Mesenchymal stem cell (in vitro differentiated cells and primary cell): Measurements from ENCODE around the gene PAFAH1B2. TPM values are rescaled to one million over a fixed set of nuclear protein-coding genes. Genes with fewer than 3 reads are reported as not detected.

Source experiments
- DNase-seq: peaks from one replicate; pipeline ENCODE4 v3.0.0-alpha.2; 2013
- H2AFZ ChIP-seq: one replicate; pipeline ENCODE4 v1.6.1; 2013; ENCODE audit warnings: low read depth, mild to moderate bottlenecking, control low read depth, inconsistent platforms, low read length, moderate library complexity
- H2AK5ac ChIP-seq: 2 replicates; pipeline ENCODE4 v1.6.1; 2013; ENCODE audit warnings: low read length, moderate library complexity, mild to moderate bottlenecking, inconsistent platforms; ENCODE audit not compliant: severe bottlenecking
- H2BK120ac ChIP-seq: one replicate; pipeline ENCODE4 v1.6.1; 2013; ENCODE audit warnings: low read depth, mild to moderate bottlenecking, inconsistent platforms, low read length, moderate library complexity
- H2BK12ac ChIP-seq, 2 experiments: one replicate each; pipeline ENCODE4 v1.6.1; 2013; ENCODE audit warnings: inconsistent platforms in 2 of 2, low read length in 2 of 2, mild to moderate bottlenecking in 2 of 2, moderate library complexity in 2 of 2, control low read depth in 1 of 2
- H2BK15ac ChIP-seq: one replicate; pipeline ENCODE4 v1.6.1; 2013; ENCODE audit warnings: mild to moderate bottlenecking, low read depth, inconsistent platforms; ENCODE audit not compliant: poor library complexity, severe bottlenecking
- H2BK5ac ChIP-seq: 2 replicates; pipeline ENCODE4 v1.6.1; 2013; ENCODE audit warnings: low read depth, mild to moderate bottlenecking, low read length, control low read depth, inconsistent platforms; ENCODE audit not compliant: poor library complexity, severe bottlenecking
- H3K14ac ChIP-seq, 2 experiments: one replicate each; pipeline ENCODE4 v1.6.1; 2013; ENCODE audit warnings: inconsistent platforms in 2 of 2, low read length in 2 of 2, control low read depth in 1 of 2, mild to moderate bottlenecking in 1 of 2, moderate library complexity in 1 of 2
- H3K18ac ChIP-seq, 2 experiments: one replicate each; pipeline ENCODE4 v1.6.1; 2013; ENCODE audit warnings: inconsistent platforms in 2 of 2, low read length in 2 of 2, control low read depth in 1 of 2, low read depth in 1 of 2, mild to moderate bottlenecking in 1 of 2
- H3K23ac ChIP-seq, 2 experiments: one replicate each; pipeline ENCODE4 v1.6.1; 2013; ENCODE audit warnings: inconsistent platforms in 2 of 2, low read length in 2 of 2, mild to moderate bottlenecking in 2 of 2, moderate library complexity in 2 of 2, control low read depth in 1 of 2
- H3K27ac ChIP-seq: 2 replicates; pipeline ENCODE4 v1.5.1; 2013; ENCODE audit warnings: mild to moderate bottlenecking, moderate library complexity, low read length, control low read depth, inconsistent platforms; ENCODE audit not compliant: poor library complexity, severe bottlenecking
- H3K27me3 ChIP-seq, 2 experiments: 2 replicates each; pipeline versions ENCODE4 v1.6.1 to v1.7.0; 2013; ENCODE audit warnings: low read length in 2 of 2, mild to moderate bottlenecking in 2 of 2, moderate library complexity in 2 of 2, control low read depth in 1 of 2, inconsistent platforms in 1 of 2; ENCODE audit not compliant: control insufficient read depth in 1 of 2, insufficient read depth in 1 of 2
- H3K36me3 ChIP-seq, 2 experiments: 2 replicates each; pipeline versions ENCODE4 v1.6.1 to v1.7.0; 2013; ENCODE audit warnings: low read length in 2 of 2, control low read depth in 1 of 2, inconsistent platforms in 1 of 2, low read depth in 1 of 2, mild to moderate bottlenecking in 1 of 2; ENCODE audit not compliant: insufficient read depth in 2 of 2, control insufficient read depth in 1 of 2
- H3K4ac ChIP-seq, 2 experiments: one replicate each; pipeline ENCODE4 v1.6.1; 2013; ENCODE audit warnings: inconsistent platforms in 2 of 2, low read length in 2 of 2, mild to moderate bottlenecking in 2 of 2, moderate library complexity in 2 of 2, control low read depth in 1 of 2, low read depth in 1 of 2
- H3K4me1 ChIP-seq: 2 replicates; pipeline ENCODE4 v1.6.1; 2013; ENCODE audit warnings: low read depth, low read length, control low read depth; ENCODE audit not compliant: control insufficient read depth, insufficient read depth
- H3K4me2 ChIP-seq: 2 replicates; pipeline ENCODE4 v1.6.1; 2013; ENCODE audit warnings: low read length, mild to moderate bottlenecking, inconsistent platforms; ENCODE audit not compliant: poor library complexity, severe bottlenecking
- H3K4me3 ChIP-seq, 2 experiments: 2 replicates each; pipeline versions ENCODE4 v1.5.1 to v1.7.0; 2013; ENCODE audit warnings: low read length in 2 of 2, mild to moderate bottlenecking in 2 of 2, control low read depth in 1 of 2, low read depth in 1 of 2; ENCODE audit not compliant: insufficient read depth in 1 of 2
- H3K79me1 ChIP-seq: replicated peaks from 2 replicates; pipeline ENCODE4 v1.6.1; 2013; ENCODE audit warnings: mild to moderate bottlenecking, control low read depth, low read length, inconsistent platforms; ENCODE audit not compliant: poor library complexity, severe bottlenecking
- H3K9ac ChIP-seq: 2 replicates; pipeline ENCODE4 v1.7.0; 2013; ENCODE audit warnings: mild to moderate bottlenecking, low read length, moderate library complexity
- H3K9me3 ChIP-seq: 2 replicates; pipeline ENCODE4 v1.7.0; 2013; ENCODE audit warnings: mild to moderate bottlenecking, low read length; ENCODE audit not compliant: control insufficient read depth
- H4K8ac ChIP-seq: one replicate; pipeline ENCODE4 v1.6.1; 2013; ENCODE audit warnings: inconsistent platforms, mild to moderate bottlenecking, low read length, moderate library complexity
- H4K91ac ChIP-seq: one replicate; pipeline ENCODE4 v1.6.1; 2013; ENCODE audit warnings: mild to moderate bottlenecking, low read length, inconsistent platforms
- WGBS: methylation state at CpG from one replicate; pipeline ENCODE4 v1.1.7; 2013; ENCODE audit warnings: mixed read lengths; 5-methylcytosine and 5-hydroxymethylcytosine counted together
- polyA plus RNA-seq, 2 experiments: library from polyadenylated mRNA; stranded (reverse); fragments of 200-250 nt; gene quantifications; one replicate each; pipeline ENCODE4 v1.2.3, GENCODE V29; 2013

The PAFAH1B2 gene, protein sequence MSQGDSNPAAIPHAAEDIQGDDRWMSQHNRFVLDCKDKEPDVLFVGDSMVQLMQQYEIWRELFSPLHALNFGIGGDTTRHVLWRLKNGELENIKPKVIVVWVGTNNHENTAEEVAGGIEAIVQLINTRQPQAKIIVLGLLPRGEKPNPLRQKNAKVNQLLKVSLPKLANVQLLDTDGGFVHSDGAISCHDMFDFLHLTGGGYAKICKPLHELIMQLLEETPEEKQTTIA
- polyA plus RNA-seq (2013, experiment 1 of 2), result 44.5 TPM
- polyA plus RNA-seq (2013, experiment 2 of 2), result 45.9 TPM

GRCh38 chr11:117143871-117144476 lies at the start of gene PAFAH1B2:
TSS of gene PAFAH1B2 (plus strand) at chr11:117144287. CDS start at chr11:117152448, 8,161 bp downstream.
- peak; percentile 95 for DNase-seq
- Histone ChIP-seq H2BK120ac (peak within 1 kb of the TSS; percentile 71), H3K9ac (peak within 1 kb of the TSS; percentile 97), H3K14ac (peak within 1 kb of the TSS; percentile 76 to 93), H3K79me1 (no peaks in the 10 kb centered on the region), H2BK12ac (no peak within 1 kb of the TSS), H2BK5ac (peak within 1 kb of the TSS; percentile 69), H2AK5ac (peak within 1 kb of the TSS; percentile 61), H3K4me2 (peak within 1 kb of the TSS; percentile 75), H2AFZ (peak within 1 kb of the TSS; percentile 94), H3K36me3 (peaks cover 10 to 23% of the 10 kb centered on the region in 2 experiments), H3K27me3 (no peaks in the 10 kb centered on the region), H3K4ac (peak within 1 kb of the TSS; percentile 68 to 84), H3K18ac (peak within 1 kb of the TSS; percentile 93 to 99), H4K91ac (peak within 1 kb of the TSS; percentile 87), H3K23ac (peak within 1 kb of the TSS in 1 of 2 experiments; percentile 26), H3K4me3 (peak within 1 kb of the TSS; percentile 85 to 90), H3K9me3 (no peaks in the 10 kb centered on the region), H3K27ac (peak within 1 kb of the TSS; percentile 84), H2BK15ac (peak within 1 kb of the TSS; percentile 86), H4K8ac (peak within 1 kb of the TSS; percentile 98), H3K4me1 (peaks cover 12% of the 10 kb centered on the region)
- WGBS, result under 1% methylated on average over 27 of the region's 48 CpGs

- peaks cover 13% of the 10 kb centered on the region for H3K4me1 ChIP-seq
- no peak overlapping the region for H3K4me2 ChIP-seq
- no peak overlapping the region for H2BK15ac ChIP-seq
- peak overlapping the region in 1 of 2 experiments; percentile 93 for H3K4me3 ChIP-seq
- peak; percentile 19 for DNase-seq
- H3K27ac ChIP-seq, result no peak overlapping the region
- no peak overlapping the region for H4K91ac ChIP-seq
- H3K14ac ChIP-seq, result no peak overlapping the region
- H3K23ac ChIP-seq, result no peak overlapping the region
- no peak overlapping the region for H2AK5ac ChIP-seq
- H3K79me1 ChIP-seq, result peaks cover 16% of the 10 kb centered on the region
- H3K4ac ChIP-seq, result no peak overlapping the region
- H3K36me3 ChIP-seq, result no peaks in the 10 kb centered on the region
- WGBS, result 64% methylated on average over 3 of the region's 4 CpGs
- peak overlapping the region; percentile 94 for H3K9ac ChIP-seq
- no peak overlapping the region for H3K18ac ChIP-seq
- no peak overlapping the region for H2BK120ac ChIP-seq
- H2AFZ ChIP-seq, result no peak overlapping the region
- no peak overlapping the region for H4K8ac ChIP-seq
- no peaks in the 10 kb centered on the region for H3K9me3 ChIP-seq
- H3K27me3 ChIP-seq, result no peaks in the 10 kb centered on the region
- no peak overlapping the region for H2BK5ac ChIP-seq
- H2BK12ac ChIP-seq, result no peak overlapping the region
These were observed 49.3 kb upstream of the PAFAH1B2 start for GRCh38 chr11:117094776-117095175.

GRCh38 chr11:117095284-117096161 lies 48.6 kb upstream of the PAFAH1B2 start:
- H2BK15ac ChIP-seq, result no peak overlapping the region
- H2BK5ac ChIP-seq, result no peak overlapping the region
- no peak overlapping the region for H3K4me2 ChIP-seq
- H4K91ac ChIP-seq, result no peak overlapping the region
- peaks cover 16% of the 10 kb centered on the region for H3K79me1 ChIP-seq
- peak overlapping the region in 1 of 2 experiments; percentile 33 for H3K4ac ChIP-seq
- peak overlapping the region in 1 of 2 experiments; percentile 93 for H3K4me3 ChIP-seq
- H3K14ac ChIP-seq, result no peak overlapping the region
- no peak overlapping the region for H3K27ac ChIP-seq
- peak overlapping the region; percentile 94 for H3K9ac ChIP-seq
- no peak overlapping the region for H2BK120ac ChIP-seq
- H3K23ac ChIP-seq, result no peak overlapping the region
- H3K18ac ChIP-seq, result peak overlapping the region; percentile 57 to 78
- no peak overlapping the region for H2AK5ac ChIP-seq
- H3K27me3 ChIP-seq, result no peaks in the 10 kb centered on the region
- no peak overlapping the region for H4K8ac ChIP-seq
- no peaks in the 10 kb centered on the region for H3K36me3 ChIP-seq
- 47% methylated on average over 9 of the region's 9 CpGs for WGBS
- peak; percentile 91 for DNase-seq
- H3K4me1 ChIP-seq, result peaks cover 13% of the 10 kb centered on the region
- no peak overlapping the region for H2BK12ac ChIP-seq
- no peaks in the 10 kb centered on the region for H3K9me3 ChIP-seq
- H2AFZ ChIP-seq, result no peak overlapping the region
